HCT116 (cell line): Measurements from ENCODE around the gene ATP5F1A.

Source experiments
- ATF3 ChIP-seq: IDR thresholded peaks from 2 replicates; pipeline ENCODE4 v1.6.1; 2012
- CTCF ChIP-seq, 3 experiments: fragments of 200-600 bp in 1 of 3; sonication (generic) in 1 of 3; IDR thresholded peaks in 2 of 3; conservative IDR thresholded peaks in 1 of 3; 2 replicates each; pipeline ENCODE4 v1.5.1; 2012 to 2017; ENCODE audit warnings: low read depth in 2 of 3, low read length in 2 of 3, antibody characterized with exemption in 1 of 3, borderline replicate concordance in 1 of 3, control low read depth in 1 of 3, mild to moderate bottlenecking in 1 of 3, mixed read lengths in 1 of 3, mixed run types in 1 of 3, moderate library complexity in 1 of 3; ENCODE audit not compliant: insufficient read depth in 1 of 3
- EZH2 ChIP-seq: fragments of 200-600 bp; sonication (generic); IDR thresholded peaks from 2 replicates; pipeline ENCODE4 v1.6.1; 2017; ENCODE audit warnings: antibody characterized with exemption, mixed run types
- JUND ChIP-seq: IDR thresholded peaks from 2 replicates; pipeline ENCODE4 v1.6.1; 2012
- POLR2A ChIP-seq: IDR thresholded peaks from 2 replicates; pipeline ENCODE4 v1.7.0; 2011; ENCODE audit warnings: borderline replicate concordance; ENCODE audit not compliant: insufficient read depth, insufficient read length; ENCODE audit errors: extremely low read depth
- POLR2AphosphoS5 ChIP-seq: IDR thresholded peaks from 2 replicates; pipeline ENCODE4 v1.6.1; 2011; ENCODE audit warnings: mild to moderate bottlenecking, low read depth, low read length, moderate library complexity
- RAD21 ChIP-seq: IDR thresholded peaks from 2 replicates; pipeline ENCODE4 v1.6.1; 2012; ENCODE audit warnings: low read depth, mild to moderate bottlenecking
- REST ChIP-seq: IDR thresholded peaks from 2 replicates; pipeline ENCODE4 v1.6.1; 2012; ENCODE audit warnings: low read depth
- YY1 ChIP-seq: IDR thresholded peaks from 2 replicates; pipeline ENCODE4 v1.6.1; 2011; ENCODE audit warnings: low read length, low read depth, moderate library complexity, mild to moderate bottlenecking; ENCODE audit not compliant: insufficient replicate concordance; ENCODE audit errors: extremely low read depth
- ZNF274 ChIP-seq: fragments of 200-500 bp; sonication (Bioruptor generic); IDR thresholded peaks from 2 replicates; pipeline ENCODE4 v1.6.1; 2014; ENCODE audit warnings: mild to moderate bottlenecking, low read depth, low read length, inconsistent platforms

- TF ChIP-seq REST (no peak), EZH2 (no peak), JUND (no peak), POLR2A (no peak), ATF3 (no peak), POLR2AphosphoS5 (no peak), CTCF (IDR thresholded peaks at IDR 0.05 in 2 of 3, conservative IDR thresholded peaks at IDR 0.05 in 1 of 3; ENCODE audit: borderline replicate concordance in 1 of 3, insufficient read depth in 1 of 3, low read depth in 2 of 3, low read length in 2 of 3) (no peak), YY1 (no peak), ZNF274 (no peak), RAD21 (no peak)
Observed at GRCh38 chr18:46037512-46038305, 60.4 kb downstream of the ATP5F1A start.
